Ishikawa (cell line): Measurements from ENCODE around the gene CAPN11.

Experiments
- CREB1 ChIP-seq: IDR thresholded peaks from 2 replicates; pipeline ENCODE4 v1.6.1; 2012; ENCODE audit warnings: low read depth
- MAX ChIP-seq: IDR thresholded peaks from 2 replicates; pipeline ENCODE4 v1.6.1; 2012
- TAF1 ChIP-seq: IDR thresholded peaks from 2 replicates; pipeline ENCODE4 v1.6.1; 2012; ENCODE audit warnings: low read depth, mild to moderate bottlenecking

- TF ChIP-seq MAX (no peak), TAF1 (no peak), CREB1 (no peak)
Measured at GRCh38 chr6:44176130-44176761, 17.6 kb downstream of the CAPN11 start.
